ENCODE measurements around the gene TMEM139. TPM values are rescaled to one million over a fixed set of nuclear protein-coding genes. Genes with fewer than 3 reads are reported as not detected.

The TMEM139 gene

DNA sequence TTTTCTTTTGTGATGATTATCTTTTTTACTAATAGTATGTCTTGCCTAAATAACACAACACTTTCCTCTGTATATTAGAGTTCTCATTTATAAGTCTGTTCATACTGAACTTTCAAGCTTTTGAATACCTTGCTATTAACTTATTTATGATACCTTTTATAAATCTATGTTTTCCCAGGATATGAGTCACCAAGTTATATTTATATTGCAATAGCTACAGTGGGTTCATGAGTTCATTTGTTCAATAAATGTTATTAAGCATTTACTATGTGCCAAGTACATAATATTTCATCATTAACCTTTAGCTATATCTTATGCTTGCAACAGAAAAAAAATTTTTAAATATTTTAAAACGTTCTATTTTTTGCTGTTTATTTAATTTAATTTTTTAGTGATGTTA lies 49.5 kb downstream of the TMEM139 start:
- peaks cover 1% of the 10 kb centered on the region for H3K4me1 ChIP-seq (ENCODE audit: control insufficient read depth, insufficient read depth, low read depth, low read length)
- H4K91ac ChIP-seq (ENCODE audit: low read length) = no peak overlapping the region
- H3K9me3 ChIP-seq (ENCODE audit: control insufficient read depth, low read length) = no peaks in the 10 kb centered on the region
- H2AFZ ChIP-seq (ENCODE audit: low read depth, low read length) = no peak overlapping the region
- H4K8ac ChIP-seq (ENCODE audit: low read length) = no peak overlapping the region
- WGBS = no CpG with 5 or more reads among the region's 1 CpG
- no peak overlapping the region for H3K4ac ChIP-seq (ENCODE audit: low read depth in 1 of 2, low read length in 2 of 2)
- no peak overlapping the region for H3K18ac ChIP-seq (ENCODE audit: low read depth in 1 of 2, low read length in 2 of 2)
- H3K27ac ChIP-seq (ENCODE audit: low read length, poor library complexity, severe bottlenecking) = no peak overlapping the region
- H2BK12ac ChIP-seq (ENCODE audit: low read length in 2 of 2) = no peak overlapping the region
- H3K9ac ChIP-seq (ENCODE audit: low read length) = no peak overlapping the region
- no peak overlapping the region for H2BK15ac ChIP-seq (ENCODE audit: low read depth, poor library complexity, severe bottlenecking)
- no peak for DNase-seq
- H2AK5ac ChIP-seq (ENCODE audit: low read length, severe bottlenecking) = no peak overlapping the region
- no peak overlapping the region for H3K23ac ChIP-seq (ENCODE audit: low read length in 2 of 2)
- no peak overlapping the region for H3K14ac ChIP-seq (ENCODE audit: low read length in 2 of 2)
- no peaks in the 10 kb centered on the region for H3K36me3 ChIP-seq (ENCODE audit: control insufficient read depth in 1 of 2, insufficient read depth in 2 of 2, low read depth in 1 of 2, low read length in 2 of 2)
- H3K79me1 ChIP-seq (replicated peaks; ENCODE audit: low read length, poor library complexity, severe bottlenecking) = no peaks in the 10 kb centered on the region
- H3K4me2 ChIP-seq (ENCODE audit: low read length, poor library complexity, severe bottlenecking) = no peak overlapping the region
- no peak overlapping the region for H2BK120ac ChIP-seq (ENCODE audit: low read depth, low read length)
- no peak overlapping the region for H3K4me3 ChIP-seq (ENCODE audit: insufficient read depth in 1 of 2, low read depth in 1 of 2, low read length in 2 of 2)
- no peak overlapping the region for H2BK5ac ChIP-seq (ENCODE audit: low read depth, low read length, poor library complexity, severe bottlenecking)
- peaks cover 0 to 16% of the 10 kb centered on the region in 2 experiments for H3K27me3 ChIP-seq (ENCODE audit: control insufficient read depth in 1 of 2, insufficient read depth in 1 of 2, low read length in 2 of 2)

DNA sequence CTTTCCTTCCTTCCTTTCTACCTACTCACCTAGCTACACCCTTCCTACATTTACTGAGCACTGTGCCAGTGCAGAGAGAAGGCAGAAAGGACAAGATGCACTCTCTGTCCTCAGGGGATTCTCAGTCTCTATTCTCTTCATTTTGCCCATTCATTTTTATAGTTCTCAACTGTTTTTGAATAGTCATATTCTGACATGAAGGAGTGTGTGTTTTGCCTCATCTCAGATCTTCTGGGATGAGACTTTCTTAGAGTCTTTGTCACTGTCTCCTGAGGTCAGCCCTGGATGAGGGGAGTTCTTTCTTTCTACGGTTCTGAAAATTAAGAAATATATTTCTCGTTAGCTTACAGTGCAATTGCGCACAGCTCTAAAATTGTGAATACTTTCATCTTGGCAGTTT lies 52.5 kb downstream of the TMEM139 start:
- no peak overlapping the region for H2BK12ac ChIP-seq (ENCODE audit: low read length in 2 of 2)
- H3K14ac ChIP-seq (ENCODE audit: low read length in 2 of 2) = no peak overlapping the region
- H3K4me2 ChIP-seq (ENCODE audit: low read length, poor library complexity, severe bottlenecking) = no peak overlapping the region
- DNase-seq = no peak
- no peak overlapping the region for H2AK5ac ChIP-seq (ENCODE audit: low read length, severe bottlenecking)
- no peak overlapping the region for H3K18ac ChIP-seq (ENCODE audit: low read depth in 1 of 2, low read length in 2 of 2)
- no peaks in the 10 kb centered on the region for H3K36me3 ChIP-seq (ENCODE audit: control insufficient read depth in 1 of 2, insufficient read depth in 2 of 2, low read depth in 1 of 2, low read length in 2 of 2)
- H2BK15ac ChIP-seq (ENCODE audit: low read depth, poor library complexity, severe bottlenecking) = no peak overlapping the region
- no peak overlapping the region for H3K23ac ChIP-seq (ENCODE audit: low read length in 2 of 2)
- no peak overlapping the region for H2AFZ ChIP-seq (ENCODE audit: low read depth, low read length)
- H4K91ac ChIP-seq (ENCODE audit: low read length) = no peak overlapping the region
- peaks cover 0 to 16% of the 10 kb centered on the region in 2 experiments for H3K27me3 ChIP-seq (ENCODE audit: control insufficient read depth in 1 of 2, insufficient read depth in 1 of 2, low read length in 2 of 2)
- no peaks in the 10 kb centered on the region for H3K9me3 ChIP-seq (ENCODE audit: control insufficient read depth, low read length)
- H3K27ac ChIP-seq (ENCODE audit: low read length, poor library complexity, severe bottlenecking) = no peak overlapping the region
- no peak overlapping the region for H2BK120ac ChIP-seq (ENCODE audit: low read depth, low read length)
- no peak overlapping the region for H4K8ac ChIP-seq (ENCODE audit: low read length)
- no peak overlapping the region for H3K4me3 ChIP-seq (ENCODE audit: insufficient read depth in 1 of 2, low read depth in 1 of 2, low read length in 2 of 2)
- no peak overlapping the region for H2BK5ac ChIP-seq (ENCODE audit: low read depth, low read length, poor library complexity, severe bottlenecking)
- no peak overlapping the region for H3K4ac ChIP-seq (ENCODE audit: low read depth in 1 of 2, low read length in 2 of 2)
- H3K4me1 ChIP-seq (ENCODE audit: control insufficient read depth, insufficient read depth, low read depth, low read length) = no peaks in the 10 kb centered on the region
- no peaks in the 10 kb centered on the region for H3K79me1 ChIP-seq (replicated peaks; ENCODE audit: low read length, poor library complexity, severe bottlenecking)
- no peak overlapping the region for H3K9ac ChIP-seq (ENCODE audit: low read length)
- WGBS = 97% methylated on average over 3 of the region's 3 CpGs

Small RNAs within 50 kb of the gene (small RNA-seq; reads per million reads assigned to genes)
- gene RN7SL481P (ENCODE audit: low read depth) (not detected), gene RN7SL535P (ENCODE audit: low read depth) (not detected)
